ENCODE data around the gene ANKS1A.

- no peak for TF ChIP-seq CTCF (IDR thresholded peaks at IDR 0.05; ENCODE audit: low read length)
- no peak for TF ChIP-seq EZH2phosphoT487 (IDR thresholded peaks at IDR 0.05; ENCODE audit: low read length)
- TF ChIP-seq EZH2 (optimal IDR thresholded peaks at IDR 0.05; ENCODE audit: low read depth, low read length) = no peak
Observed at GRCh38 chr6:35017411-35018181, 128.5 kb downstream of the ANKS1A start.

All from MM.1S (cell line).